HG03175 (cell line): ENCODE measurements around the gene NCLN.

Source experiments
- ATAC-seq: cut with Tn5 transposase; IDR thresholded peaks from one replicate; pipeline ENCODE4 v1.9.1; 2021; ENCODE audit warnings: mild to moderate bottlenecking, moderate library complexity; ENCODE audit not compliant: unreplicated experiment

The NCLN gene, protein sequence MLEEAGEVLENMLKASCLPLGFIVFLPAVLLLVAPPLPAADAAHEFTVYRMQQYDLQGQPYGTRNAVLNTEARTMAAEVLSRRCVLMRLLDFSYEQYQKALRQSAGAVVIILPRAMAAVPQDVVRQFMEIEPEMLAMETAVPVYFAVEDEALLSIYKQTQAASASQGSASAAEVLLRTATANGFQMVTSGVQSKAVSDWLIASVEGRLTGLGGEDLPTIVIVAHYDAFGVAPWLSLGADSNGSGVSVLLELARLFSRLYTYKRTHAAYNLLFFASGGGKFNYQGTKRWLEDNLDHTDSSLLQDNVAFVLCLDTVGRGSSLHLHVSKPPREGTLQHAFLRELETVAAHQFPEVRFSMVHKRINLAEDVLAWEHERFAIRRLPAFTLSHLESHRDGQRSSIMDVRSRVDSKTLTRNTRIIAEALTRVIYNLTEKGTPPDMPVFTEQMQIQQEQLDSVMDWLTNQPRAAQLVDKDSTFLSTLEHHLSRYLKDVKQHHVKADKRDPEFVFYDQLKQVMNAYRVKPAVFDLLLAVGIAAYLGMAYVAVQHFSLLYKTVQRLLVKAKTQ

DNA sequence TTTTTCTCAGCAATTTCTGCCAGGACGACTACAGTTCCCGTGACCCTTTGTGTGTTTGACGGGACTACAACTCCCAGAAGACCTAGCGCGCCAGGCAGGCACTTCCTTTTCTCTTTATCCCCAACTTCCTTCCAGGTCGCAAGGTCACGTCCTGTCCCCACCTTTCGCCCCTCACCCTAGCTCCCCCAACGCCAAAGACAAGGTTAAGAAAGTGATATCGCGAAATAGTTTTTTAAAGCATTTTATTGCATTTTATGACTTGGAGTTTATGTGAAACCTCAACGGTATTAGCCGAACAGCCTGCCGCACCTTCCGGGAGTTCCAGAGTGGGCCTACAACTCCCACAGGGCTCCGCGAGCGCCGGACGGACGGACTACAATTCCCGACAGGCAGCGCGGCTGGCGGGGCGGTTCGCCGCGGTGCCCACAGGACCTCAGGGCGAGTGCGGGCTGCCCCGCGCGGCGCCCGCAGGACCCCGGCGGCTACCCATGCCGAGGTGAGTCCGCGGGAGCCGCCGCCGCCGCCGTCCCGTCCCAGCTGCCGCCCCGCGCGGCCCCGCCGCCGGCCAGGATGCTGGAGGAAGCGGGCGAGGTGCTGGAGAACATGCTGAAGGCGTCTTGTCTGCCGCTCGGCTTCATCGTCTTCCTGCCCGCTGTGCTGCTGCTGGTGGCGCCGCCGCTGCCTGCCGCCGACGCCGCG is at the start of gene NCLN:
Gene NCLN (plus strand): TSS at position 470 of the 699 bp plus-strand sequence. CDS start 101 bp downstream, at position 571.
- peak; percentile 74 for ATAC-seq

GRCh38 chr19:3135961-3136683 is 49.6 kb upstream of the NCLN start, which contains the start of gene GNA15:
Gene GNA15 (plus strand): TSS chr19:3136033. CDS start chr19:3136451, 418 bp downstream.
- no peak for ATAC-seq

DNA sequence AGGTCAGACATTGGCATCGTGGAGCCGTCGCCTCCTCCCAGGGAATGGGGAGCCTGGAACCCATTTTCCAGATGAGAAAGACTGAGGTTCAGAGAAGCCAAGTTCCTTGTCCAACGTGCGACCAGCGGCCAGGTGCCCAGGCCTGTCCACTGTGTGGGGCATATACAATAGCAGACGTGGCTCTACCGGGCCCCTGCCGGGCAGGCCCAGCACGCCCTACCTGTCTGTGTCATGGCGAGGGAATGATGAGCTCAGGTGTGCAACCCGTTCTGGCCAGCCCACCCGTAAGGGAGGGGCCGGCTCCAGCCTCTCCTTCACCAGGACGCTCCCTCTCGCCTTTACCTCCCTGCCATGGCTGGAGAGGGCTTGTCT is 49.1 kb upstream of the NCLN start:
- ATAC-seq, result no peak

GRCh38 chr19:3137119-3137518 is 48.6 kb upstream of the NCLN start:
- ATAC-seq, result no peak

- no peak for ATAC-seq
Measured at GRCh38 chr19:3138268-3138667, 47.5 kb upstream of the NCLN start.

GRCh38 chr19:3140667-3141038 is 45.1 kb upstream of the NCLN start:
- ATAC-seq, result no peak

- no peak for ATAC-seq
Measured at GRCh38 chr19:3142292-3142670, 43.4 kb upstream of the NCLN start.

DNA sequence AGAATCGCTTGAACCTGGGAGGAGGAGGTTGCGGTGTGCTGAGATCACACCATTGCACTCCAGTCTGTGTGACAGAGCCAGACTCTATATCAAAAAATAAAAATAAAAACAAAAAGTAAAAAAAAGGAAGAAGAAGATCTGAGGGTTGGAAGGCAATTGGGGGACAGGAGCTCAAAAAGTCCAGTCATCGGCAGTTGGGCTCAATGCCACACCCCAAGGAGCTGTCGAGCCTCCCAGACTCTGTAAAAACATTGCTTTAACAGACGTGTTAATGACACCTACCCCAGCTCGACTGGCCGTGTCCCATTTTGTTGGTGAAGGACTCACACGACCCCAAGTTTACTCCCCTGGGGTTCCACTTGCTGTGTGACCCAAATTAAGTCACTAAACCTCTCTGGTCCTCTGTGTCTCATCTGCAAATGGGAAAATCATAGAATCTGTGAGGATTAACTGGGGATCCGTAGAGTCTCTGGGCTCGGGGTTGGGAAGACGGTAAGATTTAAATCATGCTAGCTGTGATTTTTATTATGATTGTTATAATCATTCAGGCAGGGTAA is 42.9 kb upstream of the NCLN start:
- ATAC-seq, result no peak

GRCh38 chr19:3145909-3146676 is 39.6 kb upstream of the NCLN start:
- ATAC-seq, result no peak

GRCh38 chr19:3146677-3147100 is 39.0 kb upstream of the NCLN start:
- no peak for ATAC-seq

GRCh38 chr19:3148503-3148902 is 37.2 kb upstream of the NCLN start:
- ATAC-seq, result no peak

- no peak for ATAC-seq
Measured at GRCh38 chr19:3149089-3149488, 36.6 kb upstream of the NCLN start.

DNA sequence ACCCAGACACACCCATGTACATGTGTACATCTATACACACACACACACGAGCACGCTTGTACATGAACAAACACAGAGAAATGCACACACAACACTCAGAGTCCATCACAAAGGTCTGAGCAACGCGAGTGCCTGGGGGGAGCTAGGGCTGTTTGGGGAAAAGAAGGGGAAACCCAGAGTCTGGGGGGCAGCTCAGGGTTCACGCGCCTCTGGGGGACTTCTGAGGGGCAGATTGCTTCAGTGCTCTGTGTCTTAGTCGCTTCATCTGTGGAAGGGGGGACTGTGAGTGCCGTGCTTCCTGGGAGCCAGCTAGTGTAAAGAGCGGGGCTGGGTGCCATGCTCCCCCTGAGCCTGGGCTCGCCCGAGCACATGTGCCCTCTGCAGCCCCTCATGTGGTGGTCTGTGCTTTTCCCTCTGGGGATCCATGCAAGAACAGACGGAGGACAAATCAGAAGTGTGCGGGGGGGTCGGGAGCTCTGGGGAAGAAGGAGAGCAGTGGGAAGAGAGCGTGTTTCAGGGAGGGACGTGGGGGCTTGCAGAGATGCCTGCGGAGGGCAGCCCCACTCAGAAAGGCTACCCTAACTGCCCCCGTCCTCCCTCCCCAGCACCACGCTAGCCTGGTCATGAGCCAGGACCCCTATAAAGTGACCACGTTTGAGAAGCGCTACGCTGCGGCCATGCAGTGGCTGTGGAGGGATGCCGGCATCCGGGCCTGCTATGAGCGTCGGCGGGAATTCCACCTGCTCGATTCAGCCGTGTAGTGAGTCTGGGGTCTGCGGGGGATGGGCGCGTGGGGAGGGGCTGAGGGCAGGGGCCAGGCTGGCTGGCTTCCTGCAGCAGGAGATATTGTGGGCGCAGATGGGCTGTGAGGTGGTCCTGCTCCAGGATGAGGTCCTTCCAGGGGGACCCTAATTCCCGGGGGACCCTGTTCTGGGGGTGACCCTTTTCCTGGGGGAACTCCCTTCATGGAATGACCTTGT is 35.9 kb upstream of the NCLN start:
- ATAC-seq, result no peak

- ATAC-seq, result no peak
Measured at GRCh38 chr19:3150739-3151329, 34.9 kb upstream of the NCLN start.

DNA sequence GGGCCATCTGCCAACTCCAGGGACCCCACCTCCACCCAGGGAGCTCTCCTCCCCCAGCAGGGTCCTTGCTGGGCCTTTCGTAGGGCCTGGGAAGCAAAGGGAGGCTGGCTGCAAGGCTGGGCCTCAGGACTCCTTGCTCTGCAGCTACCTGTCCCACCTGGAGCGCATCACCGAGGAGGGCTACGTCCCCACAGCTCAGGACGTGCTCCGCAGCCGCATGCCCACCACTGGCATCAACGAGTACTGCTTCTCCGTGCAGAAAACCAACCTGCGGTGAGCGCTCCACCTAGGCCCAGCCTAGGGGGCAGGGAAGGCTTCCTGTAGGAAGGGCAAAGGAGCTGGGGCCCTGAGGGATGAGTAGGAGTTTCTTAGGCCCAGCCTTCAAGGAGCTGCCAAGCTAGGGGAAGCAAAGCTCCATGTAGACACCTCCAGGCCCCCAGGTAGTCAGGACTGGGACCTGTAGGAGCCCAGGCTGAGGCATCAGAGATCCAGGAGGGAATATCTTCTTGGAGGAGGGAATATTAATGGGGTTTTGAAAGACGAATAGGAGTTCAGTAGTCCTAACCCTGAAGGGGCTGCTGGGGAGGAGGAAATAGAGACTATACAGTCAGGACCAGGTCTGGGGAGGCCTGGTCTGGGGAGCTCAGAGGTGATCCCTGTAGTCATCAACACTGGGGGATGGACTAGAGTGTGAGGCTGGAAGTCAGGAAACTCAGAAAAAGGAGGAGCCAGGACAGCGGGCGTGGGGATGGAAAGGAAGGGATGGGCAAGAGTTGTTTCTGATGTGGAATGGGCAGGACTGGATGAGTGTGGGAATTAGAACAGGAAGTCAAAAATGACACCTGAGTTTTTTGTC is 33.9 kb upstream of the NCLN start:
- ATAC-seq, result no peak

GRCh38 chr19:3152419-3152780 is 33.3 kb upstream of the NCLN start:
- no peak for ATAC-seq

GRCh38 chr19:3153286-3154230 is 32.2 kb upstream of the NCLN start:
- no peak for ATAC-seq
